HG03139 (cell line): ENCODE data around the gene CISD3.

Experiments used
- ATAC-seq: cut with Tn5 transposase; IDR thresholded peaks from one replicate; pipeline ENCODE4 v1.9.1; 2021; ENCODE audit not compliant: unreplicated experiment

CISD3 gene

GRCh38 chr17:38729886-38730525, at the start of gene CISD3:
CISD3 (plus strand) TSS chr17:38730341; CDS start chr17:38730359, 18 bp downstream.
- ATAC-seq: peak; percentile 79

- no peak for ATAC-seq
Measured at GRCh38 chr17:38681096-38681495, 49.0 kb upstream of the CISD3 start.

- no peak for ATAC-seq
Measured at GRCh38 chr17:38685491-38685890, 44.6 kb upstream of the CISD3 start.

- no peak for ATAC-seq
Measured at GRCh38 chr17:38687286-38687685, 42.9 kb upstream of the CISD3 start.

GRCh38 chr17:38690386-38690785, 39.8 kb upstream of the CISD3 start:
- no peak for ATAC-seq

GRCh38 chr17:38691154-38691553, 39.0 kb upstream of the CISD3 start:
- no peak for ATAC-seq

- ATAC-seq: no peak
Measured at GRCh38 chr17:38693700-38694329, 36.3 kb upstream of the CISD3 start.

- ATAC-seq: no peak
Measured at GRCh38 chr17:38697061-38697820, 32.9 kb upstream of the CISD3 start.

- ATAC-seq: no peak
Measured at GRCh38 chr17:38698760-38699159, 31.4 kb upstream of the CISD3 start.

- ATAC-seq: no peak
Measured at GRCh38 chr17:38701504-38702165, 28.5 kb upstream of the CISD3 start.

- ATAC-seq: no peak
Measured at GRCh38 chr17:38702166-38702915, 27.8 kb upstream of the CISD3 start.

GRCh38 chr17:38702916-38703741, 27.0 kb upstream of the CISD3 start:
- ATAC-seq: no peak

GRCh38 chr17:38703742-38704605, 26.2 kb upstream of the CISD3 start:
- ATAC-seq: no peak

GRCh38 chr17:38704606-38705522, 25.3 kb upstream of the CISD3 start, which contains the start of gene MLLT6:
MLLT6 (plus strand) TSS chr17:38705273; CDS start chr17:38705633, 360 bp downstream.
- ATAC-seq: no peak

GRCh38 chr17:38705523-38705802, 24.7 kb upstream of the CISD3 start:
- ATAC-seq: no peak

GRCh38 chr17:38705803-38706504, 24.2 kb upstream of the CISD3 start:
- no peak for ATAC-seq

- ATAC-seq: no peak
Measured at GRCh38 chr17:38706505-38707216, 23.5 kb upstream of the CISD3 start.
